HepG2 (cell line): ENCODE measurements around the gene HEPACAM. TPM values are rescaled to one million over a fixed set of nuclear protein-coding genes. Genes with fewer than 3 reads are reported as not detected.

Source experiments
- ATAC-seq: fragments of 200-7000 bp; cut with Tn5 transposase; 3 replicates; pipeline ENCODE4 v1.9.1; 2020; ENCODE audit warnings: mild to moderate bottlenecking, moderate library complexity
- BruUV-seq: library from RNA; stranded (reverse); fragments of 400-500 nt; replicated peaks from 2 replicates; lab custom pipeline; 2021; lab: Mats Ljungman, UMichigan
- CTCF ChIA-PET: fragments of 300-600 bp; formaldehyde crosslinking; extraction: SDS; loops from one replicate; lab custom pipeline; 2021; ENCODE audit warnings: low total read pairs, inconsistent platforms, low intra/inter-chr PET ratio; lab: Yijun Ruan, JAX
- POLR2A ChIA-PET: fragments of 350-600 bp; sonication (Branson Sonifier 250); formaldehyde crosslinking; loops from one replicate; lab custom pipeline; 2020; ENCODE audit warnings: antibody characterized with exemption, inconsistent platforms; lab: Yijun Ruan, JAX
- DNase-seq: peaks from one replicate; pipeline ENCODE4 v3.0.0-alpha.2; 2015; ENCODE audit warnings: low spot score
- FAIRE-seq: peaks from 3 replicates; lab custom pipeline; 2011; peaks lifted over from hg19 to GRCh38; lab: Jason Lieb, UNC
- H2AFZ ChIP-seq: one replicate; pipeline ENCODE4 v1.6.1; 2011; ENCODE audit warnings: low read length, inconsistent platforms
- H3K27ac ChIP-seq: fragments of 300-600 bp; 3 replicates; pipeline ENCODE4 v1.8.0; 2011; ENCODE audit warnings: mixed run types, mild to moderate bottlenecking, mixed read lengths, low read length, inconsistent platforms; ENCODE audit not compliant: insufficient read depth; ENCODE audit errors: extremely low read length
- H3K27me3 ChIP-seq, 2 experiments: fragments of 200-600 bp in 1 of 2; 2 replicates in 1 of 2; 3 replicates in 1 of 2; pipeline versions ENCODE4 v1.6.0 to v1.8.0; 2011; ENCODE audit warnings: low read length in 2 of 2, mild to moderate bottlenecking in 2 of 2, moderate library complexity in 2 of 2, inconsistent platforms in 1 of 2; ENCODE audit not compliant: insufficient read depth in 2 of 2, control insufficient read depth in 1 of 2
- H3K36me3 ChIP-seq, 2 experiments: fragments of 200-600 bp in 1 of 2; replicated peaks in 1 of 2; 2 replicates in 1 of 2; 3 replicates in 1 of 2; pipeline versions ENCODE4 v1.5.1 to v1.8.0; 2011; ENCODE audit warnings: low read length in 2 of 2, inconsistent platforms in 1 of 2; ENCODE audit not compliant: insufficient read depth in 2 of 2, control insufficient read depth in 1 of 2
- H3K4me1 ChIP-seq: 2 replicates; pipeline ENCODE4 v1.5.1; 2012; ENCODE audit warnings: low read length, inconsistent platforms; ENCODE audit not compliant: insufficient read depth
- H3K4me2 ChIP-seq: 2 replicates; pipeline ENCODE4 v1.6.0; 2011; ENCODE audit warnings: low read depth, low read length, inconsistent platforms
- H3K4me3 ChIP-seq, 3 experiments: fragments of 200-600 bp in 1 of 3; sonication (generic), shearing (Covaris generic) in 1 of 3; replicated peaks in 1 of 3; 2 replicates each; pipeline ENCODE4 v1.5.1; 2011 to 2016; ENCODE audit warnings: low read length in 3 of 3, inconsistent platforms in 2 of 3, low read depth in 2 of 3, mild to moderate bottlenecking in 2 of 3, control low read depth in 1 of 3, mixed read lengths in 1 of 3; ENCODE audit not compliant: insufficient read depth in 1 of 3
- H3K79me2 ChIP-seq: one replicate; pipeline ENCODE4 v1.6.1; 2011; ENCODE audit warnings: low read length, inconsistent platforms; ENCODE audit not compliant: insufficient read depth
- H3K9ac ChIP-seq: 2 replicates; pipeline ENCODE4 v1.6.0; 2011; ENCODE audit warnings: mild to moderate bottlenecking, low read depth, low read length, inconsistent platforms; ENCODE audit not compliant: insufficient read depth
- H3K9me3 ChIP-seq: 2 replicates; pipeline ENCODE4 v1.5.1; 2012; ENCODE audit warnings: mild to moderate bottlenecking, low read length
- H4K20me1 ChIP-seq: 2 replicates; pipeline ENCODE4 v1.6.0; 2011; ENCODE audit warnings: inconsistent platforms, mild to moderate bottlenecking, low read length, moderate library complexity; ENCODE audit not compliant: insufficient read depth
- BCLAF1 ChIP-seq: fragments of 450-650 bp; IDR thresholded peaks from 2 replicates; pipeline ENCODE4 v1.6.1; 2017; ENCODE audit warnings: mild to moderate bottlenecking
- FIP1L1 ChIP-seq: fragments of 200-400 bp; formaldehyde crosslinking; IDR thresholded peaks from 2 replicates; pipeline ENCODE4 v1.6.1; 2018; ENCODE audit warnings: low read depth, mild to moderate bottlenecking, low read length, moderate library complexity, borderline replicate concordance; ENCODE audit not compliant: insufficient read depth
- GPBP1L1 ChIP-seq: sonication (generic); formaldehyde crosslinking; IDR thresholded peaks from 2 replicates; pipeline ENCODE4 v1.5.0; 2020; ENCODE audit warnings: mild to moderate bottlenecking, missing genetic modification reagents
- TCF7L2 ChIP-seq: IDR thresholded peaks from 2 replicates; pipeline ENCODE4 v1.6.1; 2011; ENCODE audit warnings: mild to moderate bottlenecking, low read depth, low read length, moderate library complexity
- WGBS: methylation state at CpG from one replicate; pipeline ENCODE4 v1.1.6; 2017; ENCODE audit warnings: low lambda C conversion rate; 5-methylcytosine and 5-hydroxymethylcytosine counted together
- in situ Hi-C: cut with HindIII; loops from 2 replicates; pipeline ENCODE4 v1.10.0; 2017; ENCODE audit warnings: low pct_unique_long_range_greater_than_20kb; ENCODE audit not compliant: extremely low pct_ligation_motif_present
- intact Hi-C: fragments of 100-400 bp; cut with micrococcal nuclease; formaldehyde crosslinking; loops from one replicate; pipeline ENCODE4 v1.10.0; 2022; ENCODE audit not compliant: unreplicated experiment
- polyA plus RNA-seq, 8 experiments: library from polyadenylated mRNA; depleted of rRNA in 3 of 8; stranded (reverse) in 7 of 8; unstranded in 1 of 8; fragments of >200 nt; fragmentation: Illumina TruSeq in 4 of 8; extraction: Trizol in 4 of 8; gene quantifications; 2 replicates each; pipeline versions ENCODE4 v1.2.1 to v1.2.3, GENCODE V29; 2011 to 2016; ENCODE audit warnings: low read depth in 4 of 8, missing spikeins in 1 of 8, mixed read lengths in 1 of 8; ENCODE audit not compliant: insufficient read depth in 1 of 8
- total RNA-seq, 5 experiments: library from RNA; depleted of rRNA; stranded (reverse); fragments of >200 nt; fragmentation: Illumina TruSeq; extraction: Trizol; gene quantifications; 2 replicates each; pipeline ENCODE4 v1.2.3, GENCODE V29; 2016; ENCODE audit warnings: low read depth in 1 of 5

Gene HEPACAM
- total and polyA plus RNA-seq, 2 of the 13 experiments (the other 11 are each of a cell fraction or from before 2014, with no cell fraction given): 66.9 to 121 TPM

- peaks cover 0 to 54% of the 10 kb centered on the region in 2 experiments; a peak in 4 of 5 replicates for H3K27me3 ChIP-seq
- no peak for TF ChIP-seq GPBP1L1 (CRISPR knock-in tag)
- TF ChIP-seq FIP1L1: no peak
- no peak for TF ChIP-seq TCF7L2
- no peak for TF ChIP-seq BCLAF1
- H2AFZ ChIP-seq: no peak overlapping the region
- no peaks in the 10 kb centered on the region for H4K20me1 ChIP-seq
- no peak overlapping the region for H3K9ac ChIP-seq
- no peaks in the 10 kb centered on the region for H3K36me3 ChIP-seq
- in situ Hi-C loops: loop anchor here (5.0 kb wide), 1 partner anchor 74 kb away; the partner anchor contains the start of gene CCDC15
- peaks cover 67% of the 10 kb centered on the region for H3K4me1 ChIP-seq
- no peak overlapping the region; the same call in 1 of the 2 replicates for H3K4me2 ChIP-seq
- no TSS peak for BruUV-seq
- H3K4me3 ChIP-seq: no peak overlapping the region; a peak in 1 of 6 replicates
- no peak for DNase-seq
- FAIRE-seq: no peak
- ChIA-PET CTCF (no interaction called here), POLR2A (no interaction called here)
- intact Hi-C loops: loop anchor here (2.0 kb wide), 1 partner anchor 57 kb away; no protein-coding TSS in a partner anchor
- H3K79me2 ChIP-seq: no peaks in the 10 kb centered on the region
- no peak overlapping the region for H3K27ac ChIP-seq
- WGBS: 37% methylated on average over 15 of the region's 17 CpGs
- no peak for ATAC-seq
- no peaks in the 10 kb centered on the region for H3K9me3 ChIP-seq
These were observed 57.7 kb downstream of the HEPACAM start for GRCh38 chr11:124877910-124878758.
